ENCODE results near the gene OSBPL3. TPM values are rescaled to one million over a fixed set of nuclear protein-coding genes. Genes with fewer than 3 reads are reported as not detected.

OSBPL3 gene
- total RNA-seq, 1 experiment from 2014 or later: 8.6 TPM

DNA sequence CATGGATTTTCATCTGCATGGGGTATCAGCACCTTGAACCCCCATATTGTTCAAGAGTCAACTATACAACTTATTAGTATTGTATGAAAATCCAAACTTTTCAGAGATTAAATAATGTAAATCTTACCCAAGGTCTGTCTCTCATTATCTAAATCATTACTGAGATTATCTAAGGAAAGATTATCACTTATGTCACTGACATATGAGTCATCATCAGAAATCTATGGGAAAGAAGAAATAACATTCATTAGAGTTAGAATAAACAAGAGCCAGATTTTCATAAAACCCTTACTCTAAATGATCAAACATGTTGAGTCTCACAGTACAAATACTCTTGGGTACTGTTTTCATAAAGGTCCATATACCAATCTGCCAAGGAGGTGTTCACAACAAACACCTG lies 139.4 kb downstream of the OSBPL3 start:
- Histone ChIP-seq H3K27me3 (ENCODE audit: insufficient read depth, low read length) (no peaks in the 10 kb centered on the region), H3K56ac (ENCODE audit: insufficient read length, low read depth, low read length) (no peak overlapping the region), H3K23me2 (ENCODE audit: insufficient read length, low read depth, low read length, poor library complexity, severe bottlenecking) (no peaks in the 10 kb centered on the region), H4K5ac (ENCODE audit: insufficient read length, low read depth, low read length) (no peak overlapping the region), H3K79me1 (ENCODE audit: insufficient read depth, low read depth, low read length, poor library complexity, severe bottlenecking) (no peaks in the 10 kb centered on the region), H3K4me2 (ENCODE audit: insufficient read depth, insufficient read length, low read length) (no peak overlapping the region), H3K27ac (ENCODE audit: insufficient read length, low read depth, low read length) (no peak overlapping the region), H3K23ac (ENCODE audit: insufficient read length, low read depth, low read length) (no peak overlapping the region), H2BK120ac (ENCODE audit: low read depth, low read length, poor library complexity, severe bottlenecking) (no peak overlapping the region), H2AFZ (ENCODE audit: low read length) (no peak overlapping the region), H4K20me1 (ENCODE audit: control insufficient read depth, insufficient read depth, insufficient read length) (no peaks in the 10 kb centered on the region), H3K4ac (ENCODE audit: low read depth, low read length) (no peak overlapping the region), H4K8ac (replicated peaks; ENCODE audit: insufficient read length, low read depth, low read length) (no peak overlapping the region), H4K91ac (ENCODE audit: insufficient read length, low read depth, low read length) (no peak overlapping the region), H2BK20ac (ENCODE audit: low read depth, low read length, poor library complexity, severe bottlenecking) (no peak overlapping the region), H3K9me3 (ENCODE audit: control insufficient read depth, low read depth, low read length) (no peaks in the 10 kb centered on the region), H3K18ac (ENCODE audit: insufficient read length, low read depth, low read length) (no peak overlapping the region), H3K4me1 (ENCODE audit: insufficient read depth, low read length) (no peaks in the 10 kb centered on the region), H2BK15ac (ENCODE audit: low read depth, low read length) (no peak overlapping the region), H3K79me2 (ENCODE audit: insufficient read depth, low read length) (no peaks in the 10 kb centered on the region), H3K14ac (ENCODE audit: insufficient read depth, low read length) (no peak overlapping the region), H2BK5ac (ENCODE audit: insufficient read length, low read length) (no peak overlapping the region), H3T11ph (ENCODE audit: low read length) (no peak overlapping the region), H2AK5ac (ENCODE audit: insufficient read length, low read length) (no peak overlapping the region), H2BK12ac (ENCODE audit: insufficient read length, low read depth, low read length) (no peak overlapping the region), H3K9ac (ENCODE audit: extremely low read depth, insufficient read length, low read length) (no peak overlapping the region)
- H3K27ac Mint-ChIP-seq: no peak overlapping the region
- H3K36me3 Mint-ChIP-seq (ENCODE audit: insufficient read depth in 1 of 3, low read depth in 3 of 3): no peaks in the 10 kb centered on the region; a peak in 1 of 7 replicates
- no peaks in the 10 kb centered on the region for H3K9me3 Mint-ChIP-seq
- TF ChIP-seq, protein P1, sequence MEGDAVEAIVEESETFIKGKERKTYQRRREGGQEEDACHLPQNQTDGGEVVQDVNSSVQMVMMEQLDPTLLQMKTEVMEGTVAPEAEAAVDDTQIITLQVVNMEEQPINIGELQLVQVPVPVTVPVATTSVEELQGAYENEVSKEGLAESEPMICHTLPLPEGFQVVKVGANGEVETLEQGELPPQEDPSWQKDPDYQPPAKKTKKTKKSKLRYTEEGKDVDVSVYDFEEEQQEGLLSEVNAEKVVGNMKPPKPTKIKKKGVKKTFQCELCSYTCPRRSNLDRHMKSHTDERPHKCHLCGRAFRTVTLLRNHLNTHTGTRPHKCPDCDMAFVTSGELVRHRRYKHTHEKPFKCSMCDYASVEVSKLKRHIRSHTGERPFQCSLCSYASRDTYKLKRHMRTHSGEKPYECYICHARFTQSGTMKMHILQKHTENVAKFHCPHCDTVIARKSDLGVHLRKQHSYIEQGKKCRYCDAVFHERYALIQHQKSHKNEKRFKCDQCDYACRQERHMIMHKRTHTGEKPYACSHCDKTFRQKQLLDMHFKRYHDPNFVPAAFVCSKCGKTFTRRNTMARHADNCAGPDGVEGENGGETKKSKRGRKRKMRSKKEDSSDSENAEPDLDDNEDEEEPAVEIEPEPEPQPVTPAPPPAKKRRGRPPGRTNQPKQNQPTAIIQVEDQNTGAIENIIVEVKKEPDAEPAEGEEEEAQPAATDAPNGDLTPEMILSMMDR (conservative IDR thresholded peaks at IDR 0.05): no peak
- no peak for DNase-seq
- H3K27me3 Mint-ChIP-seq (ENCODE audit: low read depth): no peaks in the 10 kb centered on the region
- no peak overlapping the region for H3K4me3 Mint-ChIP-seq
- peaks cover 9% of the 10 kb centered on the region in 2 experiments; a peak in 3 of 4 replicates for H3K4me1 Mint-ChIP-seq

Data from H9 (cell line).